ENCODE results near the gene KCNE1. TPM values are rescaled to one million over a fixed set of nuclear protein-coding genes. Genes with fewer than 3 reads are reported as not detected.
"Not testable (repeated sequence)": the region's sequence is repeated elsewhere in the genome, so short reads cannot be mapped to it uniquely, and the experiment has no call there.

KCNE1 gene
- total and polyA plus RNA-seq, 2 donors (not counting 1 experiment from before 2014, with no cell fraction given), result 0.33 to 0.45 TPM

DNA sequence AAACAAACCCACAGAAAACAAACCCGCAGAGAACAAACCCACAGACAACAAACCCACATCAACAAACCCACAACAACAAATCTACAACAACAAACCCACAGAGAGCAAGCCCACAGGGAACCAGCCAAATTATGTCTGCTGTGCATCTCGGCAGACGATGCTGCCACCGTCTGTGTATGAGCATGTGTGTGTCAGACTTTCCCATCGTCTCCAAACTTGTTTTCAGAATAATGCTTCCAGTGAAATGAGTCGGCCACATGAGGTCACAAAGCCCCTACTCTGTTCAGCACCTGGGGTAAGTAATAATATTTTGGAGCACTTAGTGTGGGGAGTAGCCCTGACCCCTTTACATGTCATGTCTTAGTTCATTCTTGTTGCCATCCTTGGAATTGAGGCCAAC is 105.9 kb downstream of the KCNE1 start:
- H2AFZ ChIP-seq (ENCODE audit: low read length); H3K27me3 ChIP-seq (ENCODE audit: control insufficient read depth, insufficient read depth, low read length): not testable (repeated sequence)

DNA sequence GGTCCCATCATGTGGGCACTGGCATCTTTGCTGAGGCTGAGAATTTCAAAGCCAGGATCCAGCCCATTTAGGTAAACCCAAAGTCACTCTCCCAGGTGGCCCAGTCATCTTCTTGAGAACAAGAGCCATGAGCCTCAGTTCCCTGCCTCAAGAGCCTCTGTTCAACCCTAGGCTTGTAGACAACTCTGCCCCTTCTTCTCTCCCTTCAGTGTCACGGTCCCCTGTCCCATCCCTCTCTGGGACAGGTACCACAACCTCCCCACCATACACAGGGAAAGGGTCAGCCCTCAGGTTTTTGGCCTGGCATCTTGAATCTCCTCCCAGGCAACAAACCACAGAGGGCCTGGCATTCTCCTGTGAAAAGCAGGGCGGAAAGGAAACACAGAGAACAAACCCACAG is 106.3 kb downstream of the KCNE1 start:
- H3K27ac ChIP-seq (ENCODE audit: insufficient read depth, low read length); H3K36me3 ChIP-seq (ENCODE audit: control insufficient read depth, insufficient read depth, low read length); H2AFZ ChIP-seq (ENCODE audit: low read length); H3K27me3 ChIP-seq (ENCODE audit: control insufficient read depth, insufficient read depth, low read length); H3K4me1 ChIP-seq (ENCODE audit: control insufficient read depth, extremely low read depth, insufficient read depth, low read length); H3K9ac ChIP-seq (ENCODE audit: insufficient read depth, low read length); DNase-seq (ENCODE audit: low read depth in 2 of 2); H3K4me3 ChIP-seq (replicated peaks in 1 of 4; ENCODE audit: control extremely low read depth in 1 of 4, insufficient read depth in 1 of 4, low read depth in 3 of 4, low read length in 4 of 4); H3K4me2 ChIP-seq (ENCODE audit: extremely low read depth, insufficient read depth, low read length); H3K79me2 ChIP-seq (ENCODE audit: control insufficient read depth, insufficient read depth, low read length); H3K9me3 ChIP-seq (ENCODE audit: control insufficient read depth, insufficient read depth, low read depth, low read length); H4K20me1 ChIP-seq (ENCODE audit: control insufficient read depth, extremely low read depth, insufficient read depth, low read length): not testable (repeated sequence)

More for the DNA sequence above, 105.9 kb downstream of the KCNE1 start:
- not testable (repeated sequence) for H3K27ac ChIP-seq (ENCODE audit: insufficient read depth, low read length); H3K9me3 ChIP-seq (ENCODE audit: control insufficient read depth, insufficient read depth, low read depth, low read length); H3K4me1 ChIP-seq (ENCODE audit: control insufficient read depth, extremely low read depth, insufficient read depth, low read length); H3K9ac ChIP-seq (ENCODE audit: insufficient read depth, low read length); H3K4me2 ChIP-seq (ENCODE audit: extremely low read depth, insufficient read depth, low read length); H3K36me3 ChIP-seq (ENCODE audit: control insufficient read depth, insufficient read depth, low read length); DNase-seq (ENCODE audit: low read depth in 2 of 2); H3K4me3 ChIP-seq (replicated peaks in 1 of 4; ENCODE audit: control extremely low read depth in 1 of 4, insufficient read depth in 1 of 4, low read depth in 3 of 4, low read length in 4 of 4); H3K79me2 ChIP-seq (ENCODE audit: control insufficient read depth, insufficient read depth, low read length); H4K20me1 ChIP-seq (ENCODE audit: control insufficient read depth, extremely low read depth, insufficient read depth, low read length)

DNA sequence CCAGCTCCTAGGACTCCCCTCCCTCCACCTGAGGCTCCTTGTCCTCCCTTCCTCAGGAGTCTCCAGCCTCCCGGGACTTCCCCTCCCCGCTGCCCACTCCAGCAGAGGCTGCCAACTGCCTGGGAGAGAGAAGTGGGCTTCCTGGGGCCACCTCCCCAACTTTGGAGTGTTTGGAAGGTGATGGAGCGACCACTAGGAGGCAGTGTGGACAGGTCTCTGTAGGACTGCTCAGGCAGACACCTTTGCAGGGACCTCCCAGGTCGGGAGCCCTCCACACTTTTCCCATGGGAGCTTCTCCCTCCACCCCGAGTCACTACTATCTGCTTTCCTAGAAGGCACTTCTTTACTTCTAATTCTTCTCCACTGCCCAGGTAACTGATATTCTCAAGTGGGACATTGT is 107.3 kb downstream of the KCNE1 start:
- H3K9ac ChIP-seq (ENCODE audit: insufficient read depth, low read length); H4K20me1 ChIP-seq (ENCODE audit: control insufficient read depth, extremely low read depth, insufficient read depth, low read length); H3K79me2 ChIP-seq (ENCODE audit: control insufficient read depth, insufficient read depth, low read length); H3K36me3 ChIP-seq (ENCODE audit: control insufficient read depth, insufficient read depth, low read length); H3K27ac ChIP-seq (ENCODE audit: insufficient read depth, low read length); H3K9me3 ChIP-seq (ENCODE audit: control insufficient read depth, insufficient read depth, low read depth, low read length); DNase-seq (ENCODE audit: low read depth in 2 of 2); H3K4me1 ChIP-seq (ENCODE audit: control insufficient read depth, extremely low read depth, insufficient read depth, low read length); H3K4me3 ChIP-seq (replicated peaks in 1 of 4; ENCODE audit: control extremely low read depth in 1 of 4, insufficient read depth in 1 of 4, low read depth in 3 of 4, low read length in 4 of 4); H3K4me2 ChIP-seq (ENCODE audit: extremely low read depth, insufficient read depth, low read length); H2AFZ ChIP-seq (ENCODE audit: low read length); H3K27me3 ChIP-seq (ENCODE audit: control insufficient read depth, insufficient read depth, low read length): not testable (repeated sequence)

DNA sequence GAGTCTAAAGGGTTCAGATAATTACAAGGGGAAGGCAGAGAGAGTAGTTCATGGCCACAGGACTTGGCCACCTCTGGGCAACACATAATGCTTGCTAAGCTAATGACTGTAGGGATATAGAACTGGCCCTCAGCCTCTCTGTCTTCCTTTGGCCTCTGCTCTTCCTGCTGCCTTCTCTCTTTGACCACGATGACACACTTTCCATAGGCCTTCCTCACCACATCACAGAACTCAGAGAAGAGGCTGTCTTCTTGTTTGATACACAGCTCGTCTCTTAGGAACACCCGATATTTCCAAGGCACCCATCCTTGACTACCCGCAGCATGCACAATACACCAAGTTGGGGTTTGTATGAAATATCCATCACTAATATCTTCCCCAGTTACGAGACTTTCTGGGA is 111.5 kb downstream of the KCNE1 start:
- not testable (repeated sequence) for H4K20me1 ChIP-seq (ENCODE audit: control insufficient read depth, extremely low read depth, insufficient read depth, low read length); H3K9me3 ChIP-seq (ENCODE audit: control insufficient read depth, insufficient read depth, low read depth, low read length); H3K79me2 ChIP-seq (ENCODE audit: control insufficient read depth, insufficient read depth, low read length); H3K36me3 ChIP-seq (ENCODE audit: control insufficient read depth, insufficient read depth, low read length); H3K4me1 ChIP-seq (ENCODE audit: control insufficient read depth, extremely low read depth, insufficient read depth, low read length); H2AFZ ChIP-seq (ENCODE audit: low read length); H3K27ac ChIP-seq (ENCODE audit: insufficient read depth, low read length); H3K4me2 ChIP-seq (ENCODE audit: extremely low read depth, insufficient read depth, low read length); DNase-seq (ENCODE audit: low read depth in 2 of 2); H3K27me3 ChIP-seq (ENCODE audit: control insufficient read depth, insufficient read depth, low read length); H3K9ac ChIP-seq (ENCODE audit: insufficient read depth, low read length); H3K4me3 ChIP-seq (replicated peaks in 1 of 4; ENCODE audit: control extremely low read depth in 1 of 4, insufficient read depth in 1 of 4, low read depth in 3 of 4, low read length in 4 of 4)

Other genes with a start within 250 kb of the KCNE1 start
- gene KCNE2, start 148.2 kb downstream of the KCNE1 start, total RNA-seq, result 0.17 TPM in 1 of 2 replicates, not detected in the other
- not detected in 2 replicates for gene KCNE2, start 148.2 kb downstream of the KCNE1 start, polyA plus RNA-seq
- gene SMIM11, start 136.7 kb downstream of the KCNE1 start, total RNA-seq, result 11.8 and 19.3 TPM in 2 replicates
- 8.0 and 9.9 TPM in 2 replicates for gene SMIM11, start 136.7 kb downstream of the KCNE1 start, polyA plus RNA-seq
- gene SMIM34, start 88.3 kb downstream of the KCNE1 start, total RNA-seq, result 0.26 TPM in 1 of 2 replicates, not detected in the other
- gene SMIM34, start 88.3 kb downstream of the KCNE1 start, polyA plus RNA-seq, result not detected in 2 replicates
- 163 and 259 TPM in 2 replicates for gene RCAN1, start 102.9 kb upstream of the KCNE1 start, total RNA-seq
- 55.9 and 94.8 TPM in 2 replicates for gene RCAN1, start 102.9 kb upstream of the KCNE1 start, polyA plus RNA-seq
- gene CLIC6, start 156.8 kb upstream of the KCNE1 start, total RNA-seq, result 1.8 and 5.3 TPM in 2 replicates
- gene CLIC6, start 156.8 kb upstream of the KCNE1 start, polyA plus RNA-seq, result 2.0 and 2.4 TPM in 2 replicates

Data from fibroblast of lung (primary cell).